K562 (cell line): ENCODE results near the gene DPP9. TPM values are rescaled to one million over a fixed set of nuclear protein-coding genes. Genes with fewer than 3 reads are reported as not detected.

ENCODE experiments used
- ADNP ChIP-seq: fragments of 200-800 bp; sonication (Bioruptor generic); IDR thresholded peaks from 2 replicates; pipeline ENCODE4 v1.6.1; 2016; ENCODE audit warnings: missing genetic modification characterization, missing compliant biosample characterization
- ARID4B ChIP-seq: sonication (generic); formaldehyde crosslinking; IDR thresholded peaks from 2 replicates; pipeline ENCODE4 v1.8.0; 2022; ENCODE audit warnings: mild to moderate bottlenecking, missing genetic modification reagents
- FIP1L1 ChIP-seq: fragments of 200-400 bp; formaldehyde crosslinking; IDR thresholded peaks from 2 replicates; pipeline ENCODE4 v1.6.1; 2018; ENCODE audit warnings: mild to moderate bottlenecking, low read depth, low read length; ENCODE audit not compliant: poor library complexity, severe bottlenecking
- HIVEP1 ChIP-seq: fragments of 250-450 bp; sonication (Bioruptor Pico); IDR thresholded peaks from 2 replicates; pipeline ENCODE4 v1.4.0; 2020; ENCODE audit warnings: mild to moderate bottlenecking
- KLF16 ChIP-seq: IDR thresholded peaks from 2 replicates; pipeline ENCODE4 v1.6.1; 2016; ENCODE audit warnings: antibody characterized with exemption
- MAFF ChIP-seq: IDR thresholded peaks from 2 replicates; pipeline ENCODE4 v1.6.1; 2012; ENCODE audit warnings: low read length, improper control_type of control experiment
- MAX ChIP-seq: sonication (generic); formaldehyde crosslinking; IDR thresholded peaks from 2 replicates; pipeline ENCODE4 v1.9.0; 2022; ENCODE audit warnings: mild to moderate bottlenecking, missing genetic modification reagents
- NR2C1 ChIP-seq, 2 experiments: fragments of 450-650 bp; IDR thresholded peaks; 2 replicates each; pipeline ENCODE4 v1.6.1; 2017; ENCODE audit warnings: mild to moderate bottlenecking in 2 of 2, antibody characterized with exemption in 1 of 2, inconsistent platforms in 1 of 2, missing compliant biosample characterization in 1 of 2, missing genetic modification characterization in 1 of 2
- SNRNP70 ChIP-seq: fragments of 200-400 bp; formaldehyde crosslinking; optimal IDR thresholded peaks from 2 replicates; pipeline ENCODE3; 2017; ENCODE audit warnings: low read depth, low read length
- TCF7 ChIP-seq: sonication (generic); IDR thresholded peaks from 2 replicates; pipeline ENCODE4 v1.6.1; 2016; ENCODE audit warnings: antibody characterized with exemption, borderline replicate concordance
- THAP7 ChIP-seq: fragments of 250-450 bp; sonication (Bioruptor Pico); IDR thresholded peaks from 2 replicates; pipeline ENCODE4 v1.5.0; 2021
- WHSC1 ChIP-seq: IDR thresholded peaks from one replicate; pipeline ENCODE4 v1.6.1; 2012; ENCODE audit warnings: low read length, control low read depth, inconsistent platforms
- ZBTB11 ChIP-seq, 3 experiments: fragments of 200-800 bp in 1 of 3; fragments of 250-450 bp in 1 of 3; fragments of 450-650 bp in 1 of 3; sonication (Bioruptor Pico) in 1 of 3; sonication (Bioruptor generic) in 1 of 3; formaldehyde crosslinking in 1 of 3; IDR thresholded peaks; 2 replicates each; pipeline versions ENCODE4 v1.6.1 to v1.8.0; 2016 to 2022; ENCODE audit warnings: mild to moderate bottlenecking in 2 of 3, missing genetic modification characterization in 2 of 3, missing compliant biosample characterization in 1 of 3, moderate library complexity in 1 of 3
- ZNF12 ChIP-seq: sonication (generic); formaldehyde crosslinking; IDR thresholded peaks from 2 replicates; pipeline ENCODE4 v1.4.0; 2020; ENCODE audit warnings: mild to moderate bottlenecking, missing genetic modification reagents
- ZNF561 ChIP-seq: fragments of 450-650 bp; formaldehyde crosslinking; conservative IDR thresholded peaks from 2 replicates; pipeline ENCODE4 v1.4.0; 2020; ENCODE audit warnings: mild to moderate bottlenecking, moderate library complexity
- polyA plus RNA-seq, 8 experiments: library from polyadenylated mRNA; depleted of rRNA in 4 of 8; stranded (reverse) in 5 of 8; unstranded in 3 of 8; fragments of >200 nt; fragmentation: Nextera tagmentation in 2 of 8; fragmentation: Illumina TruSeq in 1 of 8; extraction: Ambion mirVana in 2 of 8; extraction: Trizol in 1 of 8; gene quantifications; 2 replicates each; pipeline versions ENCODE4 v1.2.1 to v1.2.3, GENCODE V29; 2011 to 2014; ENCODE audit warnings: inconsistent platforms in 1 of 8, missing spikeins in 1 of 8
- total RNA-seq, 7 experiments: library from RNA; depleted of rRNA in 6 of 7; stranded (reverse); fragments of >200 nt in 6 of 7; fragmentation: Illumina TruSeq in 2 of 7; extraction: Trizol in 2 of 7; gene quantifications; 2 replicates each; pipeline versions ENCODE4 v1.2.1 to v1.2.3, GENCODE V29; 2011 to 2021; ENCODE audit warnings: low replicate concordance in 1 of 7

Gene DPP9
- total and polyA plus RNA-seq, 9 of the 15 experiments (the other 6 are each of a cell fraction or from before 2014, with no cell fraction given), result 0.90 to 66.7 (median 24.5) TPM

- TF ChIP-seq ZBTB11 (CRISPR knock-in tag; IDR thresholded peaks at IDR 0.05) (peak; percentile 95 to 99 (median 97)), TCF7 (0 out of 2 replicates have a peak, but pooled peaks have one; percentile 68), HIVEP1 (CRISPR knock-in tag) (no peak), ARID4B (CRISPR knock-in tag) (peak; percentile 71; the same call in 1 of the 2 replicates), FIP1L1 (peak; percentile 94), KLF16 (no peak), MAFF (peak; percentile 55; the same call in 1 of the 2 replicates), WHSC1 (no peak), SNRNP70 (no peak), THAP7 (peak; percentile 95), ZNF561 (CRISPR knock-in tag) (no peak), ZNF12 (CRISPR knock-in tag) (no peak), NR2C1 (IDR thresholded peaks at IDR 0.05) (peak; percentile 99), NR2C1 (tag; IDR thresholded peaks at IDR 0.05) (peak; percentile 100), MAX (CRISPR knock-in tag) (peak; percentile 72), ADNP (tag) (no peak)
Observed at GRCh38 chr19:4723595-4724514, at the start of gene DPP9 (continued).
